Smooth muscle cell (in vitro differentiated cells): ENCODE results near the gene RIMKLB. TPM values are rescaled to one million over a fixed set of nuclear protein-coding genes. Genes with fewer than 3 reads are reported as not detected.
"Not testable (repeated sequence)": the region's sequence is repeated elsewhere in the genome, so short reads cannot be mapped to it uniquely, and the experiment has no call there.

Experiments used
- DNase-seq: peaks from one replicate; lab custom pipeline; 2025; ENCODE audit not compliant: unreplicated experiment; lab: John Stamatoyannopoulos, UW
- H2AFZ ChIP-seq: fragments of 200-600 bp; sonication (generic); 2 replicates; pipeline ENCODE4 v1.6.0; 2016; ENCODE audit warnings: antibody characterized with exemption, low read depth, mild to moderate bottlenecking
- H3F3A ChIP-seq: fragments of 200-600 bp; sonication (generic); 2 replicates; pipeline ENCODE4 v1.6.0; 2017; ENCODE audit warnings: antibody characterized with exemption, low read depth
- H3K27ac ChIP-seq: fragments of 200-600 bp; sonication (generic); 2 replicates; pipeline ENCODE4 v1.5.1; 2016; ENCODE audit warnings: low read depth, mild to moderate bottlenecking
- H3K27me3 ChIP-seq: fragments of 200-600 bp; sonication (generic); 2 replicates; pipeline ENCODE4 v1.6.1; 2016; ENCODE audit warnings: low read depth, mild to moderate bottlenecking
- H3K36me3 ChIP-seq: fragments of 200-600 bp; sonication (generic); 2 replicates; pipeline ENCODE4 v1.5.1; 2016; ENCODE audit warnings: low read depth
- H3K4me1 ChIP-seq: fragments of 200-600 bp; sonication (generic); 2 replicates; pipeline ENCODE4 v1.5.1; 2016; ENCODE audit warnings: low read depth
- H3K4me2 ChIP-seq: fragments of 200-600 bp; sonication (generic); 2 replicates; pipeline ENCODE4 v1.6.0; 2016; ENCODE audit warnings: mild to moderate bottlenecking
- H3K4me3 ChIP-seq: fragments of 200-600 bp; sonication (generic); 2 replicates; pipeline ENCODE4 v1.5.1; 2016; ENCODE audit warnings: mild to moderate bottlenecking
- H3K79me2 ChIP-seq: fragments of 200-600 bp; sonication (generic); 2 replicates; pipeline ENCODE4 v1.6.0; 2016; ENCODE audit warnings: low read depth, mild to moderate bottlenecking
- H3K9ac ChIP-seq: fragments of 200-600 bp; sonication (generic); 2 replicates; pipeline ENCODE4 v1.6.0; 2016; ENCODE audit warnings: low read depth
- H3K9me3 ChIP-seq: fragments of 200-600 bp; sonication (generic); replicated peaks from 2 replicates; pipeline ENCODE4 v1.5.1; 2016; ENCODE audit warnings: low read depth
- H4K20me1 ChIP-seq: fragments of 200-600 bp; sonication (generic); 2 replicates; pipeline ENCODE4 v1.6.0; 2016; ENCODE audit warnings: low read depth
- WGBS: methylation state at CpG from one replicate; pipeline ENCODE4 v1.1.7; 2016; ENCODE audit warnings: low lambda C conversion rate; 5-methylcytosine and 5-hydroxymethylcytosine counted together
- polyA plus RNA-seq: library from polyadenylated mRNA; unstranded; fragments of >200 nt; fragmentation: Nextera tagmentation; extraction: Ambion mirVana; gene quantifications from 2 replicates; pipeline ENCODE4 v1.2.1, GENCODE V29; 2016
- total RNA-seq: library from RNA; depleted of rRNA; stranded (reverse); fragments of >200 nt; gene quantifications from 2 replicates; pipeline ENCODE4 v1.2.3, GENCODE V29; 2014
- TF ChIP-seq, protein P1 (sequence below): fragments of 200-600 bp; sonication (generic); IDR thresholded peaks from 2 replicates; pipeline ENCODE4 v1.5.1; 2017; ENCODE audit warnings: borderline replicate concordance, mild to moderate bottlenecking, antibody characterized with exemption; ENCODE audit not compliant: insufficient read depth, poor library complexity, severe bottlenecking

Gene RIMKLB
- total and polyA plus RNA-seq, 2 experiments from 2014 or later, result 11.9 to 32.1 TPM

DNA sequence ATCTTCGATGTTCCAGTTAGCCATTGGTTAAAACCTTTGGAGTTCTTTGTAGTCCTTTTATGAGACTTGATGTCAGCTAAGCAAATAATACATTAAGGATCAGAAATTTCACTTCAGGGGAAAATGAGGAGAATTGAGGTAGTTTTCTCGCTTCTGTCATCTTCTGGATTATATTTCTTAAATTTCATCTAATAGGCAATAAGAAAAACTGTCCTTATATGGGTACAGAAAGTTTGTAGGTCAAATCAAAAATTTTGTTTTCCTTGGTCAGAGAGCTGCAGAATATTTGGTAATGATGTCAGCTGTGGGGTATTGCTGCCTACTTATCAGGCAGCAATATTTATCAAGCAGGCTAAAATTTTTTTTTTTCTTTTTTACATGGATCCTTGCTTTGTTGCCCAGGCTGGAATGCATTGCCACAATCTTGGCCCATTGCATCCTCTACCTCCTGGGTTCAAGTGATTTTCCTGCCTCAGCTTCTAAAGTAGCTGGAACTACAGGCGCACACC, 37.1 kb downstream of the RIMKLB start:
- Histone ChIP-seq H3K9me3 (no peaks in the 10 kb centered on the region), H3F3A (no peaks in the 10 kb centered on the region), H3K9ac (no peak overlapping the region), H4K20me1 (peaks cover 93% of the 10 kb centered on the region), H3K4me3 (no peak overlapping the region), H3K27me3 (no peaks in the 10 kb centered on the region), H3K4me1 (no peaks in the 10 kb centered on the region), H3K79me2 (peaks cover 83% of the 10 kb centered on the region), H3K36me3 (no peaks in the 10 kb centered on the region), H3K27ac (no peak overlapping the region), H2AFZ (no peak overlapping the region), H3K4me2 (no peak overlapping the region)
- TF ChIP-seq, protein P1, sequence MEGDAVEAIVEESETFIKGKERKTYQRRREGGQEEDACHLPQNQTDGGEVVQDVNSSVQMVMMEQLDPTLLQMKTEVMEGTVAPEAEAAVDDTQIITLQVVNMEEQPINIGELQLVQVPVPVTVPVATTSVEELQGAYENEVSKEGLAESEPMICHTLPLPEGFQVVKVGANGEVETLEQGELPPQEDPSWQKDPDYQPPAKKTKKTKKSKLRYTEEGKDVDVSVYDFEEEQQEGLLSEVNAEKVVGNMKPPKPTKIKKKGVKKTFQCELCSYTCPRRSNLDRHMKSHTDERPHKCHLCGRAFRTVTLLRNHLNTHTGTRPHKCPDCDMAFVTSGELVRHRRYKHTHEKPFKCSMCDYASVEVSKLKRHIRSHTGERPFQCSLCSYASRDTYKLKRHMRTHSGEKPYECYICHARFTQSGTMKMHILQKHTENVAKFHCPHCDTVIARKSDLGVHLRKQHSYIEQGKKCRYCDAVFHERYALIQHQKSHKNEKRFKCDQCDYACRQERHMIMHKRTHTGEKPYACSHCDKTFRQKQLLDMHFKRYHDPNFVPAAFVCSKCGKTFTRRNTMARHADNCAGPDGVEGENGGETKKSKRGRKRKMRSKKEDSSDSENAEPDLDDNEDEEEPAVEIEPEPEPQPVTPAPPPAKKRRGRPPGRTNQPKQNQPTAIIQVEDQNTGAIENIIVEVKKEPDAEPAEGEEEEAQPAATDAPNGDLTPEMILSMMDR, result no peak
- DNase-seq, result no peak
- WGBS, result 96% methylated on average over 3 of the region's 3 CpGs

DNA sequence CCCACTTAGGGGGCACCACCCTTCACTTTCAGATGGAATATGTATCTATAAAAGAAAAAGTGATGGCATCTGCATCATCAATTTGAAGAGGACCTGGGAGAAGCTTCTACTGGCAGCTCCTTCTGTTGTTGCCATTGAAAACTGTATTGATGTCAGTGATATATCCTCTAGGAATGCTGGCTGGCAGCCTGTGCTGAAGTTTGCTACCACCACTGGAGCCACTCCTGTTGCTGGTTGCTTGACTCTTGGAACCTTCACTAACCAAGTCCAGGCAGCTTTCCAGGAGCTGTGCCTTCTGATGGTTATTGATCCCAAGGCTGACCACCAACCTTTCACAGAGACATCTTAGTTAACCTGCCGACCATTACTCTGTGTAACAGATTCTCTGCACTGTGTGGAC, 44.7 kb downstream of the RIMKLB start:
- H3K27ac ChIP-seq, result no peak overlapping the region
- 100% methylated on average over 1 of the region's 1 CpG for WGBS

DNA sequence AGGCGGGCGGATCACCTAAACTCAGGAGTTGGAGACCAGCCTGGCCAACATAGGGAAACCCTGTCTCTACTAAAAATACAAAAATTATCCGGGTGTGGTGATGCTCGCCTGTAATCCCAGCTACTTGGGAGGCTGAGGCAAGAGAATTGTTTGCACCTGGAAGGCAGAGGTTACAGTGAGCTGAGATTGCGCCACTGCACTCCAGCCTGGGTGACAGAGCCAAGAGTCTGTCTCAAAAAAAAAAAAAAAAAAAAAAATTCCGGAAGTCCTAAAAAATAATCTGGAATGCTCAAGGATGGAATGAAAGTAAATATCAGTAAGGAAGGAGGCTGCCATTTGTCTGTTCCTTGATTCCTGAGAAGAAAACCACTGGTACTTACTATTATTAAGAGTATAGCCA, 45.3 kb downstream of the RIMKLB start:
- not testable (repeated sequence) for H3K27me3 ChIP-seq, H3K9ac ChIP-seq, H3K4me2 ChIP-seq, H3K36me3 ChIP-seq, H3K9me3 ChIP-seq, H3K27ac ChIP-seq, H3K4me3 ChIP-seq, DNase-seq, H2AFZ ChIP-seq, H3K4me1 ChIP-seq, H3F3A ChIP-seq
- peaks cover 79% of the 10 kb centered on the region for H4K20me1 ChIP-seq
- H3K79me2 ChIP-seq, result peaks cover 40% of the 10 kb centered on the region
- WGBS, result 100% methylated on average over 6 of the region's 6 CpGs

More for the DNA sequence above, 44.7 kb downstream of the RIMKLB start:
- no peak overlapping the region for H3K4me3 ChIP-seq
- no peaks in the 10 kb centered on the region for H3K36me3 ChIP-seq
- H3F3A ChIP-seq, result no peaks in the 10 kb centered on the region
- peaks cover 79% of the 10 kb centered on the region for H4K20me1 ChIP-seq
- H3K79me2 ChIP-seq, result peaks cover 44% of the 10 kb centered on the region
- H3K4me1 ChIP-seq, result no peaks in the 10 kb centered on the region
- H3K4me2 ChIP-seq, result no peak overlapping the region
- TF ChIP-seq, protein P1, result no peak
- H2AFZ ChIP-seq, result no peak overlapping the region
- no peaks in the 10 kb centered on the region for H3K27me3 ChIP-seq
- H3K9me3 ChIP-seq, result no peaks in the 10 kb centered on the region
- no peak for DNase-seq
- no peak overlapping the region for H3K9ac ChIP-seq

DNA sequence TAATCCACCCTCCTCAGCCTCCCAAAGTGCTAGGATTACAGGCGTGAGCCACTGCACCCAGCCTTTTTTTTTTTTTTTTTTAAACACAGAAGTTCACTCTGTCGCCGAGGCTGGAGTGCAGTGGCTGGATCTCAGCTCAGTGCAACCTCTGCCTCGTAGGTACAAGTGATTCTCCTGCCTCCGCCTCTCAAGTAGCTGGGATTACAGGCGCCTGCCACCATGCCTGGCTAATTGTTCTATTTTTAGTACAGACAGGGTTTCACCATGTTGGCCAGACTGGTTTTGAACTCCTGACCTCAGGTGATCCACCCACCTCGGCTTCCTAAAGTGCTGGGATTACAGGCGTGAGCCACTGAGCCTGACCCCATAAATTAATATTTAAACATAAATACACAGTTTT, 47.8 kb downstream of the RIMKLB start:
- H3K36me3 ChIP-seq, result not testable (repeated sequence)

DNA sequence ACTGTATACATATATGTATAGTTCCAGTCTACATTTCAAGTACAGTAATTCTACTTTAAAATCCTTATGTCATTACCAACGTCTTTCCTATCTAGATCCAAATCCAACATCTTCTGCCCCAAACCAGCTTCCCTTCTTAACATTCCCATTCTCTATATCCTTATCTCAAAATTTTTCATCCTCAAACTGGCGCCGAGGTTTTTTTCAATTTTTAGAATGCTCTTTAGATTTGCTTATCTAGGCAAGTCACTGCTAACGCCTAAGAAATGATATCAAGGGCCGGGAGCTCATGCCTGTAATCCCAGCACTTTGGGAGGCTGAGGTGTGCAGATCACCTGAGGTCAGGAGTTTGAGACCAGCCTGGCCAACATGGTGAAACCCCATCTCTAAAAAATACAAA, 48.3 kb downstream of the RIMKLB start:
- Histone ChIP-seq H4K20me1 (peaks cover 57% of the 10 kb centered on the region), H3K27me3 (no peaks in the 10 kb centered on the region), H3K4me1 (no peaks in the 10 kb centered on the region), H3K4me2 (no peak overlapping the region), H3K4me3 (no peak overlapping the region), H3K79me2 (peaks cover 30% of the 10 kb centered on the region), H3K36me3 (peaks cover 8% of the 10 kb centered on the region), H3K9me3 (no peaks in the 10 kb centered on the region), H2AFZ (no peak overlapping the region), H3K9ac (no peak overlapping the region), H3K27ac (no peak overlapping the region), H3F3A (no peaks in the 10 kb centered on the region)
- WGBS, result 94% methylated on average over 5 of the region's 5 CpGs
- DNase-seq, result no peak
- TF ChIP-seq, protein P1, result no peak

More for the DNA sequence above, 47.8 kb downstream of the RIMKLB start:
- H3K27me3 ChIP-seq, H3K9me3 ChIP-seq, H2AFZ ChIP-seq, H3K27ac ChIP-seq, DNase-seq, H3K4me2 ChIP-seq, H3K4me3 ChIP-seq, H3K4me1 ChIP-seq, H3F3A ChIP-seq, H3K9ac ChIP-seq: not testable (repeated sequence)
- peaks cover 34% of the 10 kb centered on the region for H3K79me2 ChIP-seq
- WGBS, result 89% methylated on average over 8 of the region's 8 CpGs
- H4K20me1 ChIP-seq, result peaks cover 59% of the 10 kb centered on the region

DNA sequence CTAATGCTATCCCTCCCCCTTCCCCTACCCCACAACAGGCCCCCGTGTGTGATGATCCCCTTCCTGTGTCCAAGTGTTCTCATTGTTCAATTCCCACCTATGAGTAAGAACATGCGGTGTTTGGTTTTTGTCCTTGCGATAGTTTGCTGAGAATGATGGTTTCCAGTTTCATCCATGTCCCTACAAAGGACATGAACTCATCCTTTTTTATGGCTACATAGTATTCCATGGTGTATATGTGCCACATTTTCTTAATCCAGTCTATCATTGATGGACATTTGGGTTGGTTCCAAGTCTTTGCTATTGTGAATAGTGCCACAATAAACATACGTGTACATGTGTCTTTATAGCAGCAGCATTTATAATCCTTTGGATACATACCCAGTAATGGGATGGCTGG, 62.3 kb downstream of the RIMKLB start:
- peaks cover 11% of the 10 kb centered on the region for H3K79me2 ChIP-seq
- H2AFZ ChIP-seq, DNase-seq, H3F3A ChIP-seq, H3K4me1 ChIP-seq, H3K9me3 ChIP-seq, H3K4me2 ChIP-seq, H3K9ac ChIP-seq, H3K36me3 ChIP-seq, H3K27me3 ChIP-seq, H3K27ac ChIP-seq, H3K4me3 ChIP-seq: not testable (repeated sequence)
- 98% methylated on average over 4 of the region's 4 CpGs for WGBS
- H4K20me1 ChIP-seq, result peaks cover 39% of the 10 kb centered on the region
